Neural progenitor cell (in vitro differentiated cells): ENCODE data around the gene RPTOR.

Experiments used
- CTCF ChIP-seq: fragments of 200-600 bp; sonication (generic); IDR thresholded peaks from 2 replicates; pipeline ENCODE4 v1.5.1; 2017; ENCODE audit warnings: antibody characterized with exemption, mild to moderate bottlenecking
- EZH2phosphoT487 ChIP-seq: fragments of 200-600 bp; sonication (generic); IDR thresholded peaks from 2 replicates; pipeline ENCODE4 v1.6.1; 2017; ENCODE audit warnings: antibody characterized with exemption

- TF ChIP-seq EZH2phosphoT487 (no peak), CTCF (no peak)
Observed at GRCh38 chr17:80869481-80870145, 325.0 kb downstream of the RPTOR start.
